Stimulated activated CD4-positive, alpha-beta T cell treated with anti-CD3 and anti-CD28 coated beads, TNF-alpha, amount 100 ng/mL, for 4 hours (primary cell): ENCODE measurements around the gene NOXO1.
"Not testable (repeated sequence)": the region's sequence is repeated elsewhere in the genome, so short reads cannot be mapped to it uniquely, and the experiment has no call there.

Source experiments
- DNase-seq, 3 experiments: peaks; one replicate each; pipeline ENCODE4 v3.0.0-alpha.2; 2020; ENCODE audit warnings: low read depth in 3 of 3

Gene NOXO1

DNA sequence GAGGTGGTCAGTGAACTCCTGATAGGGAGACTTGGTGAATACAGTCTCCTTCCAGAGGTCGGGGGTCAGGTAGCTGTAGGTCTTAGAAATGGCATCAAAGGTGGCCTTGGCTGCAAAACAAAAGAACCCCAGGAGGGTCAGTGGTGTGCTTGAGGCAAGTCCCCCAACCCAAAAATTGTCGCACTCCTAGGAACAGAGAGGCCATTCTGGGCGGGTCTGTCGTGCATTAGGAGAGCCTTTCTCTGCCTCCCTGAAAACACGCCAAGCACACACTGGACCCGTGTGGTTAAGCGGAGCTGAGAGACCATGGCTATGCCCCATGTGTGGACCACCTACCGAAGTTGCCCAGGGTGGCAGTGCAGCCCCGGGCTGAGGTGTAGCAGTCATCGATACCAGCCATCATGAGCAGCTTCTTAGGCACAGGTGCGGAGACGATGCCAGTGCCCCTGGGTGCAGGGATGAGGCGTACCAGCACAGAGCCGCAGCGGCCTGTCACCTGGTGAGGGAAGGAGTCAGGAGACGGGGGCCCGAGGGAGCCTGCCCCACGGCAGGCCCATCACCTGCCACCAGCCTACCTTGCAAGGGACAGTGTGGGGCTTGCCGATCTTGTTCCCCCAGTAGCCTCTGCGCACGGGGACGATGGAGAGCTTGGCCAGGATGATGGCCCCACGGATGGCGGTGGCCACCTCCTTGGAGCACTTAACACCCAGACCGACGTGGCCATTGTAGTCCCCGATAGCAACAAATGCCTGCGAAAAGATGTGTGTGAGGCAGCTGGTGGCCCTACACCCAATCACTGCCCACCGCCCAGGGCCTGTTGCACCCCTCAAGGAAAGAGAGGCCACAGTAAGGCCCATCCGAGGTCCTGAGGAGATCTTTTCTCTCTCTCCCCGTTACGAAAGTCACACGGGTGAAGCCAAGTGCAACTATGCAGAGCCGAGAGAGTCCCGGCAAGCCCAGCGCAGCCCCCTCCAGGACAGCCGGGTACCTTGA, 18.8 kb downstream of the NOXO1 start:
- DNase-seq: not testable (repeated sequence)

DNA sequence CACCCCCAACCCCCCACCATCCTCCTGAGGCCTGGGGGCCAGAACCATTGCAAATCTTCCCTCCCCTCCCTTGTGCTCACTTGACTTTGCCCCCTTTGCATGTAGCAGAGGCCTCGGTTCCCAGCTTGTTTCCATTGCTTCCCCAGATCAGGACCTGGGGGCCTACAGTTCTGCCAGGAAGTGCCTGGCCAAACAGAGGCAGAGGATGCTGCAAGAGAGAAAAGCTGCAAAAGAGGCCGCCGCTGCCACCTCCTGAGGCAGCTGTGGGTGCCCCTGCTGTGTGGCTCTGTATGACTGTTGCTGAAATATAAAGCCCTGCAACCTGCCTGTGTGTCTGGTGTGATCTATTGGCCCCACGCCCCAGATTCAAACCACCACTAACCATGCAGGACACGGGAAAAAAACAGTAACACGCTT, 19.6 kb downstream of the NOXO1 start:
- DNase-seq: no peak

DNA sequence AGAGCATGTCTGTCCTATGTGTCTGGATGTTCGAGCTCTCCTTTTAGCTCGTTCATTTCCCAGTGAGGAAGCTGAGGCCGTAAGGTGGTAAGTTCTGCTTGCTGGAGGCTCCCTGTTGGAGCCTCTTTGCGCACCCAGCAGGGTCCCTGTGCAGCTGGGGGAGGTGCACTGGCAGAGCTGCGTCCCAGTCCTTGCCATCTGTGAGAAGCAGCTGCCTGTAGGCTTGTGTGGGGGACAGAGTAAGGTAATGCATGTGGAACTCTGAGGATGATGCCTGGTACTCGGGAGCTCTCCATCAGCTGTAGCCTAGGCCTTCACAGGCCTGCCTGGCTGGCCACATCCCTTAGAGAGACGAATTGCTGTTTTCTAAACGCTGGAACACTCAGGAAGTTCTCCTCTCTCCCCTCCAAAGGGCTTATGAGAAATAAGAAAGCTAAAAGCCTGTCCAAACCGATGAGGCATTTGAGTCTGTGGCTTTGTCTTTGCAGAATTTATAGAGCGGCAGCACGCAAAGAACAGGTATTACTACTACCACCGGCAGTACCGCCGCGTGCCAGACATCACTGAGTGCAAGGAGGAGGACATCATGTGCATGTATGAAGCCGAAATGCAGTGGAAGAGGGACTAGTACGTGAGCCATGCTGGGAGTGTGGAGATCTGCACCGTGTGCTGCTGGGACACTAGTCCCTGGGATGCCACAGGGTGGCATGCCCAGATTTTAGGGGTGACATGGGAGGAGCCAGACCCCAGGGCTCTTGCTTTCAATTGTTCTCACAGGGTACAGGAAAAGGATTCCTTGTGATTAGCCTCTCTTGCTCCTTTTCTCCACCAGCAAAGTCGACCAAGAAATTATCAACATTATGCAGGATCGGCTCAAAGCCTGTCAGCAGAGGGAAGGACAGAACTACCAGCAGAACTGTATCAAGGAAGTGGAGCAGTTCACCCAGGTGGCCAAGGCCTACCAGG, 20.3 kb downstream of the NOXO1 start:
- DNase-seq: no peak

DNA sequence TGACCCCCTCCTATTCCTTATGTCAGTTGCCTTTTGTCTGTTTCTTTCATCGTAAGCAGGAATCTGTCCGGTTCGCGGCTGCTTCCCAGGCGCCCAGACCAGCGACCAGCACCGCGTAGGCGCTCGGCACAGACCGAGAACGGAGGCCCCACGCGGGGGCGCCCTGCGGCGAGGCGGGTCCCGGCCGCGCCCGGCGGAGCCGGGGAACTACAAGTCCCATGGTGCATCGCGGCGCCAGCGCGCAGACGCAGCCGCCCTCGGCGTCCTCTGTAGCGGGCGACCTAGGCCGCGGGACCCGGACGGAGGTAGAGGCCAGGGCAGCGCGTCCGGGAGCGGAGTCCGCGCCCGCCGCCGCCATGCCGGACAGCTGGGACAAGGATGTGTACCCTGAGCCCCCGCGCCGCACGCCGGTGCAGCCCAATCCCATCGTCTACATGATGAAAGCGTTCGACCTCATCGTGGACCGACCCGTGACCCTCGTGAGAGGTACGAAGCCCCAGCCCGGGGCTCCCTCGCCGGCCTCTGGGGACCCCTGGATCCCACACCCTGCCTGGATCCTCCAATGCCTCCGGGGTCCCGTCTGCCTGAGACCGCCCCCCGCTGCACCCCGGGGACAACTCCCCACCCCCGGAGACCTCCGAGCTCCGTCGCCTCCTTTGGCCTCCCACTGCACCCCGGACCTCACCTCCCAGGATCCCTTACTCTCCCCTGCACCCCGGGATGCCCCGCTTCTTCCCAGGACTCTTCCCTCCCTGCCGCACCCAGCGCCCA, 21.8 kb downstream of the NOXO1 start, which contains the start of gene NDUFB10:
Gene NDUFB10, plus strand, starts transcription at position 270 of the 771 bp plus-strand sequence. Its CDS starts 87 bp downstream, at position 357.
- peak; percentile 81 to 88 (median 84) for DNase-seq

DNA sequence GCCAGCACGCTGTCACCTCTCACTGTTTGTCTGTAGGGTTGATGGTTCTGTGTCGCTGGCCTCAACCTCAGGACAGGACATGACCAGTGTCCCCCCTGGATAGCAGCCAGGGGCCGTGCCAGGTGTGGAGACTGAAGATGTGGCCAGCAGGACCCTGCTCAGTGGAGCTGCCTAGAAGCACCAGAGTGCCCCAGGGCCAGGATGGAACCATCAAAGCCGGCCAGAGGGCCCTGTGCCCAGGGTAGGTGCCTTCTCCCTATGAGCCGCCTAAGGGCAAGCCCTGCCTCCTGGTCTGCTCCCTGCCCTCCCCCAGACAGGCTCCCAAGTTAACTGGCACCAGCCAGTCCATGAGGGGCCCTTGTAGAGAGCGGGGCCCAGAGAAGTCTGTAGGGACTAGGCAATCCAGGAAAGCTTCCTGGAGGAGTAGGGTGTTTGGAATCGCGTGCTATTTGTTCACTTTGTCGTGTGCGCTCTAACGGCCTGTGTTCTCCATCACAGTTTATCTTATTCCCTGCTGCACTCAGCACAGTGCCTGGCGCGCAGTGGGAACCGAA, 22.5 kb downstream of the NOXO1 start:
- no peak for DNase-seq

DNA sequence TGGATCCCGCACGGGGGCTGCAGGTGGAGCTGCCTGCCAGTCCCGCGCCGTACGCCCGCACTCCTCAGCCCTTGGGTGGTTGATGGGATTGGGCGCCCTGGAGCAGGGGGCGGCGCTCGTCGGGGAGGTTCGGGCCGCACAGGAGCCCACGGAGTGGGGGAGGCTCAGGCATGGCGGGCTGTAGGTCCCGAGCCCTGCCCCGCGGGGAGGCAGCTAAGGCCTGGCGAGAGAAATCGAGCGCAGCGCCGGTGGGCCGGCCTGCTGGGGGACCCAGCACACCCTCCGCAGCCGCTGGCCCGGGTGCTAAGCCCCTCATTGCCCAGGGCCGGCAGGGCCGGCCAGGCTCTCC, 23.2 kb downstream of the NOXO1 start:
- not testable (repeated sequence) for DNase-seq

DNA sequence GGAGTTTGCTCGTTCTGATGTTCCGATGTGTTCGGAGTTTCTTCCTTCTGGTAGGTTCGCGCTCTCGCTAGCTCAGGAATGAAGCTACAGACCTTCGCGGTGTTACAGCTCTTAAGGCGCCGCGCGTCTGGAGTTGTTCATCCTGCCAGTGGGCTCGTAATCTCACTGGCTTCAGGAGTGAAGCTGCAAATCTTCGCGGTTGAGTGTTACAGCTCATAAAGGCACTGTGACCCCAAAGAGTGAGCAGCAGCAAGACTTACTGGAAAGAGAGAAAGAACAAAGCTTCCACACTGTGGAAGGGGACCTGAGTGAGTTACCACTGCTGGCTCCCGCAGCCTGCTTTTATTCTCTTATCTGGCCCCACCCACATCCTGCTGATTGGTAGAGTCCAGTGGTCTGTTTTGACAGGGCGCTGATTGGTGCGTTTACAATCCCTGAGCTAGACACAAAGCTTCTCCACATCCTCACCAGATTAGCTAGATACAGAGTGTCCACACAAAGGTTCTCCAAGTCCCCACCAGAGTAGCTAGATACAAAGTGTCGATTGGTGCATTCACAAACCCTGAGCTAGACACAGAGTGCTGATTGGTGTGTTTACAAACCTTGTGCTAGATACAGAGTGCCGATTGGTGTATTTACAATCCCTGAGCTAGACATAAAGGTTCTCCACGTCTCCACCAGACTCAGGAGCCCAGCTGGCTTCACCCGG, 23.7 kb downstream of the NOXO1 start:
- DNase-seq: not testable (repeated sequence)

DNA sequence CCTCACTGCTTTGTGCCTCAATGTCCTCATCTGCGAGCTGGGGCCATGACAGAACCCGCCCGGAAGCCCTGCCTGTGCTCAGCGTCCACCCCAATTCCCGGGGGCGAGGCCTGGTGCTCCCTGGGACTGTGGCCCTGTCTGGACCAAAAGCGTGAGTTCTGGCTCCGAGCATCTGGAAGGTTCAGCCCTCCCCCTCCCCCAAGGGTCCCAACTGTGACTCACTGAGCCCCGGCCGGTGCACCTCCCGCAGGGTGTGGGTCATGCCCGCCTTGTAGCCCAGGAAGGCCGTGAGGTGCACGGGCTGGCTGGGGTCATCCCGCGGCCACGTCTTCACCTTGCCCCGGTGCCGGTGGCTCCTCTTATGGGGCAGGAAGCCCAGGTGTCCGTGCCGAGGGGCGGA, 27.5 kb downstream of the NOXO1 start:
- DNase-seq: no peak

DNA sequence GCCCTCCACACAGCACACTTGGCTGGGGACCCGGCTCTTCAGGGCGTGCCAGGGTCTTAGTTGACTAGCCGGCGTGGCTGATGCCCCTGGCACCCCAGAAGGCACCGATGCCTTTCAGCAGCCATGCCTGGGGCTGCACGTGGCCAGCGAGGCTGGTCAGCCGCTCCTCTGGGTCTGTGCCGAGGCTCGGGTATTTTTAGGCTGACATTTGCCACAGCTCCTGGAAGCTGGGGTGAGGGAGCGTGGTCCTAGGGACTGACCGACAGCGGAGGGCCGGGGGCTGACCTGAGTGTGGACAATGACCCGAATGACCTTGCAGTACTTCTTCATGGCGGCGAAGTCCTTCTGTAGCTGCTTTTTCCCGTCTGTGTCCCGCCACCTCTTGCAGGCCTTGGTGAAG, 30.7 kb downstream of the NOXO1 start:
- DNase-seq: no peak

DNA sequence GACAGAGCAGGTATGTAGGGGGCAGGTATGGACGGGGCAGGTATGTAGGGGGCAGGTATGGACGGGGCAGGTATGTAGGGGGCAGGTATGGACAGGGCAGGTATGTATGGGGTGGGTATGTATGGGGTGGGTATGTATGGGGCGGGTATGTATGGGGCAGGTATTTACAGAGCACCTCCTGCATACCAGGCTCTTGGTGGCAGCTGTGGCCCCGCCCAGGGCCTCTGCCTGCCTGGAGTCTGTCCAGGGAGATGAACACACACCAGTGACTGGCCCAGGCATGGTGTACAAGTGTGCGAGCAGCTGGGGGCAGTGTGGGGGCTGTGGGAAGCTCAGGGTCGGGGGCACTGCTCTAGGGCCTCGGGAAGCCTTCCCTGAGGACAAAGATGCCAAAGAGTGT, 31.2 kb downstream of the NOXO1 start:
- no peak for DNase-seq

DNA sequence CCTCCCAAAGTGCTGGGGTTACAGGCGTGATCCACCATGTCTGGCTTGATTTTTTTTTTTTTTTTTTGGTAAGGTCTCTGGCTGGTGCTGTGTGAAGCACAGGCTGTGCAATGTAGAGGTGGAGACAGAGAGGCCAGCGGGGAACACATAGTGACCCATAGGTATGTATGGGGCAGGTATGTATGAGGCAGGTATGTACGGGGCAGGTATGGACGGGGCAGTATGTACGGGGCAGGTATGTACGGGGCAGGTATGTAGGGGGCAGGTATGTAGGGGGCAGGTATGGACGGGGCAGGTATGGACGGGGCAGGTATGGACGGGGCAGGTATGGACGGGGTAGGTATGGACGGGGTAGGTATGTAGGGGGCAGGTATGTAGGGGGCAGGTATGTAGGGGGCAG, 31.8 kb downstream of the NOXO1 start:
- no peak for DNase-seq

DNA sequence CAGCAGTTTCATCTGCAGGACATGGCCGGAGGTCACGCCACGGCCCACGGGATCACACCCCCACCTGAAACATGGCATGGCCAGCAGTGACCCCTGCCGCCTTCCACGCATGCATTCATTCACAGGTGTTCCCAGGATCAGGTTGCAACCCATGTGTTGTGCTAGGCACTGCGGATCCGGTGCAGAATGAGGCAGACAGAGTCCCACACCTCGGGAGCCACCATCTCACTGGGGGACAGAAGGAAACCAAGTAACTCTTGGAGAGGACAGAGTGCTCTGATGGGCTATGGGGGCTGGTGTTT, 33.9 kb downstream of the NOXO1 start:
- no peak for DNase-seq

DNA sequence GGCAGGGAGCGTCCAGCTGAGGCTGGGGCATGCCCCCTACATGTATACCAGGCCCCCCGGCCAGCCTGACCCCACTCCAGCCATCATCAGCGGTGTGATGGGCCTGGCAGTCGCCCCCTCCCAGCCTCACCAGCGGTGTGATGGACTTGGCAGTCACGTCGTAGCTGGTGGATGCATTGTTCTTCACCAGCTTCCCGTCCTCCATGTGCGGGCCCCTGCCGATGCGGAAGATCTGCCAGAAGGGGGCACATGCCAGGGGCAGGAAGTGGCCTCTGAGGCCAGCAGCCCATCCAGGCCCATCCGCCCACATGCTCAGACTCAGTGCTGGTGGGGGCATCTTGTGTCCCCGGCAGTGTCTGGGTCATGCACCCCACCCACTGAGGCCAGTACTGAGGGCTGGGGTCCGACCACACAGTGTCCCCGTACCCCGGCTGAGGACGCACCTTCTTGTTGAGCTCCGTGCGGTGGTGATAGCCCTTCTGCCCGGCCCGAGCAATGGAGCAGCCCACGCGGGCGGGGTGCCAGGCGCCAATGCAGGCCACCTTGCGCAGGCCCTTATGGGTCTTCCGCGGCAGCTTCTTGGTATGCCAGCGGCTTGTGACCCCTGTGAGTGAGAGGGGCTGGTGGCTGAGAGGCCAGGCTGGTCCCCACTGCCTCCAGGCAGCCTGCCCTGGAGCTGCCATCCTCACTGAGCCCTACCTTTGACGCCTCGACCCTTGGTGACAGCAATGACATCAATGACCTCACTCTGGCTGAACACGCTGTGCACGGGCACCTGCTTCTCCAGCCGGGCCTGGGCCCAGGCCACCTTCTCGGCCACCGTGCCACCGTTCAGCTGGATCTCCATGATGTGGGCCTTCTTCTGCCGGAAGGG, 34.5 kb downstream of the NOXO1 start:
- no peak for DNase-seq

DNA sequence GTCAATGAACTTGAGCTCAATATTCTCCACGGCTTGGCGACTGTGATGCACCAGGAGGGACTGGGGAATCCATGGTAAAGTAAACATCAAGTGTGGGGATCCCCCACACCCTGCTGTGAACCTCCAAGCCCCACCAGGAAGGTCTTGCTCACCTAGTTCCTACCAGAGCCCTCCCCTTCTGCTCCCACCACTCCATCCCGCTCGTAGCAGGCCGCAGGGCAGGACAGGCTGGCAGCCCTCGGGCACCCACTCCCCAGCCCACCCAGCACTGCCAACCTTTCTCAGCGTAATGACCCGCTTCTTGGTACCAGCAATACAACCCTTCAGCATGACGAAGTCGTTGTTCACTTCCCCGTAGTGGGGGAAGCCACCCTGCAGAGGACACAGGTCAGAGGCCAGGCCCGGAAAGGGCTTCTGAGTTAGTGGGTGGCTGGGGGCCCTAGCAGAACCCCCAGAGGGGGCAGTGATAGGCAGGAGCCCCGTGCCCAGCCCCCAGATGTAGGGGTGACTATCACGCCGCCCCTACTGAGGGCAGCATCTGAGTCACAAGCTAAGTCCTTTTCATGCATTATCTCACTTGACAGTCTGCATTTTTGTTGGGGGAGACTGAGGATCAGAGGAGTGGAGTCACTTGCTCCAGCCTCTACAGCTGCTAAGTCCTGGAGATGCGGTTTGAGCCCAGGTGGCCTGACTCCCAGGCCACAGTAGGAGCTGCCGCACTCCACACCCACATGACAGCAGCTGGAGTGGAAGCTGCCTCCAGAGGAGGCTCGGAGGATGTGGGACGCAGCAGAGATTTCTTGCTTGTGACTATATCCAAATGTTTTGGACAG, 35.5 kb downstream of the NOXO1 start:
- no peak for DNase-seq

DNA sequence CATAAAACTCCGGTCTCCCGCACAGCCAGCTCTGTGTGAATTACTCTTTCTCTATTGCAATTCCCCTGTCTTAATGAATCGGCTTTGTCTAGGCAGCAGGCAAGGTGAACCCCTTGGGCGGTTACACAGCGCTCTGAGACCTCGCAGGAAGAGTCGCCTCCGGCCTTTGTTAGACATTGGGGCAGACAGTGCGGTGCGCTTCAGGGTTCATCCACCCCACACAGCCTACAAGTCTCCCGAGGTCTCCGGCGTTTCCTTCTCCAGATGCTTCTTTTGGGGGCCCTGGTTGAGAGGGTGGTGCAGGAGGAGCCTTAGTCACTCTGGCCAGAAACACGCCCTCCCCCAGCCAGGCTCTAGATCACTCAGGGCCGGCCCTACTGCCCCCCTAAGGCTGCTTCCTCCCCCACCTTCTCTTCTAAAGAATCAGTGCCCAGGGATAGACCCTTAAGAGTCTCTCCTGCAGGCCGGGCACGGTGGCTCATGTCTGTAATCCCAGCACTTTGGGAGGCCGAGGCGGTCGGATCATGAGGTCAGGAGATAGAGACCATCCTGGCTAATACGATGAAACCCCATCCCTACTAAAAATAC, 36.6 kb downstream of the NOXO1 start:
- no peak for DNase-seq

DNA sequence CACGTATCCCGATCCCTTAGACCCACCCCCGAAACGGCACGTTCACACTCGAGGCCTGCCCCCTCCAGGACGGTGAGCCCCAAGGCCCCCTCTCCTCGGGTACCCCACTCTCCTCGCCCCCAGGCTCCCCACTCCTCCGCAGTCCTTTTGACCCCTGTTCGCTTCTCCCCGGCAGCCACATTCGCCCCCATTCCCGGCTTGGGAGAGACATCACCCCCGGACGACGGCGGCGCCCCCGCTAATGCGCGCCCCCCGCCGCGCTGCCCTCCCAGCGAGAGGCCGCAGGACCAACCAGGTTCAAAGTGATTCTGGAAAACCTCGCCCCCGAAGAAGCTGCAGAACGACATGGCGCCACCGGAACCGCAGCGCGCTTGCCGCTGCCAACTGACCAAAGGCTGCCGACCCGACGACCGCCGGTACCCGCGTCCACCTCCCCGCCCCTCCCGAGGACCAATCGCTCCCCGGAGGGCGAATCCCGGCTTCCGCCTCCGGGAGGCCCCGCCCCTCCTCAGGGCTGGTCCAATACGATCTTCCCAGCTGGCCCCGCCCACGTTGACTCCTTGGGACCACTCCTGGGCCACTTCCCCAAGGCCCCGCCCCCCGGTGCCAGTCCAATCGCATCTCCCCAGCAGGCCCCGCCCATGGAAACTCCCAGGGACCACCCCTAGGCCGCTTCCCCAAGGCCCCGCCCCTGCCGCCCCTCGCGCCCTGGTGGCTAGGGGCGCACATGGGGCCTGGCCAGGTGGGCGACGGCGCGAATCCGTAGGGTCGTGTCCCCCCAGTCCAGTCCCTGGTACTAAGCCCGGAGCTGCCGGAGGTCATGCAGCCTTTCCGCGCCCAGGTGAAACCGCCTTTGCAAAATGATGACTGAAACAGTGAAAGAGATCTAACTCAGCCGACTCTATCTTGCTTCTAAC, 38.2 kb downstream of the NOXO1 start, which contains the start of gene MSRB1:
Gene MSRB1, minus strand, starts transcription at position 390 of the 917 bp plus-strand sequence. Its CDS starts 43 bp downstream, at position 347.
- DNase-seq: peak; percentile 97 to 99 (median 98)
